Nephron progenitor cell (in vitro differentiated cells): ENCODE results near the gene CHGA.

Experiments used
- DNase-seq: peaks from one replicate; pipeline ENCODE4 v3.0.0; 2021
- H3K27ac Mint-ChIP-seq: 2 replicates; pipeline ENCODE4 v1.8.0; 2021; ENCODE audit warnings: mild to moderate bottlenecking, moderate library complexity, mixed read lengths
- H3K27me3 Mint-ChIP-seq: 2 replicates; pipeline ENCODE4 v1.8.0; 2021; ENCODE audit warnings: mild to moderate bottlenecking, low read depth, mixed read lengths; ENCODE audit not compliant: poor library complexity
- H3K36me3 Mint-ChIP-seq: 2 replicates; pipeline ENCODE4 v1.8.0; 2021; ENCODE audit warnings: low read depth, mixed read lengths
- H3K4me1 Mint-ChIP-seq: 2 replicates; pipeline ENCODE4 v1.8.0; 2021; ENCODE audit warnings: mixed read lengths
- H3K4me3 Mint-ChIP-seq: 2 replicates; pipeline ENCODE4 v1.8.0; 2021; ENCODE audit warnings: mild to moderate bottlenecking, moderate library complexity, mixed read lengths
- H3K9me3 Mint-ChIP-seq: 2 replicates; pipeline ENCODE4 v1.8.0; 2021; ENCODE audit warnings: mild to moderate bottlenecking, moderate library complexity, mixed read lengths
- TF ChIP-seq, protein P1 (sequence below): fragments of 200-600 bp; sonication (generic); IDR thresholded peaks from 2 replicates; pipeline ENCODE4 v1.5.0; 2021; ENCODE audit warnings: antibody characterized with exemption

Gene CHGA

GRCh38 chr14:92958373-92959188, 35.6 kb downstream of the CHGA start:
- Mint-ChIP-seq H3K9me3 (no peaks in the 10 kb centered on the region), H3K4me3 (no peak overlapping the region), H3K4me1 (peaks cover 44% of the 10 kb centered on the region), H3K27ac (no peak overlapping the region), H3K36me3 (peaks cover 3% of the 10 kb centered on the region), H3K27me3 (peaks cover 6% of the 10 kb centered on the region)
- no peak for DNase-seq
- TF ChIP-seq, protein P1, sequence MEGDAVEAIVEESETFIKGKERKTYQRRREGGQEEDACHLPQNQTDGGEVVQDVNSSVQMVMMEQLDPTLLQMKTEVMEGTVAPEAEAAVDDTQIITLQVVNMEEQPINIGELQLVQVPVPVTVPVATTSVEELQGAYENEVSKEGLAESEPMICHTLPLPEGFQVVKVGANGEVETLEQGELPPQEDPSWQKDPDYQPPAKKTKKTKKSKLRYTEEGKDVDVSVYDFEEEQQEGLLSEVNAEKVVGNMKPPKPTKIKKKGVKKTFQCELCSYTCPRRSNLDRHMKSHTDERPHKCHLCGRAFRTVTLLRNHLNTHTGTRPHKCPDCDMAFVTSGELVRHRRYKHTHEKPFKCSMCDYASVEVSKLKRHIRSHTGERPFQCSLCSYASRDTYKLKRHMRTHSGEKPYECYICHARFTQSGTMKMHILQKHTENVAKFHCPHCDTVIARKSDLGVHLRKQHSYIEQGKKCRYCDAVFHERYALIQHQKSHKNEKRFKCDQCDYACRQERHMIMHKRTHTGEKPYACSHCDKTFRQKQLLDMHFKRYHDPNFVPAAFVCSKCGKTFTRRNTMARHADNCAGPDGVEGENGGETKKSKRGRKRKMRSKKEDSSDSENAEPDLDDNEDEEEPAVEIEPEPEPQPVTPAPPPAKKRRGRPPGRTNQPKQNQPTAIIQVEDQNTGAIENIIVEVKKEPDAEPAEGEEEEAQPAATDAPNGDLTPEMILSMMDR: no peak

GRCh38 chr14:92959189-92959531, 36.2 kb downstream of the CHGA start:
- peaks cover 2% of the 10 kb centered on the region for H3K9me3 Mint-ChIP-seq
- H3K4me1 Mint-ChIP-seq: peaks cover 49% of the 10 kb centered on the region
- DNase-seq: no peak
- peaks cover 3% of the 10 kb centered on the region for H3K36me3 Mint-ChIP-seq
- TF ChIP-seq, protein P1: no peak
- H3K27ac Mint-ChIP-seq: no peak overlapping the region
- peaks cover 6% of the 10 kb centered on the region for H3K27me3 Mint-ChIP-seq
- no peak overlapping the region for H3K4me3 Mint-ChIP-seq

DNA sequence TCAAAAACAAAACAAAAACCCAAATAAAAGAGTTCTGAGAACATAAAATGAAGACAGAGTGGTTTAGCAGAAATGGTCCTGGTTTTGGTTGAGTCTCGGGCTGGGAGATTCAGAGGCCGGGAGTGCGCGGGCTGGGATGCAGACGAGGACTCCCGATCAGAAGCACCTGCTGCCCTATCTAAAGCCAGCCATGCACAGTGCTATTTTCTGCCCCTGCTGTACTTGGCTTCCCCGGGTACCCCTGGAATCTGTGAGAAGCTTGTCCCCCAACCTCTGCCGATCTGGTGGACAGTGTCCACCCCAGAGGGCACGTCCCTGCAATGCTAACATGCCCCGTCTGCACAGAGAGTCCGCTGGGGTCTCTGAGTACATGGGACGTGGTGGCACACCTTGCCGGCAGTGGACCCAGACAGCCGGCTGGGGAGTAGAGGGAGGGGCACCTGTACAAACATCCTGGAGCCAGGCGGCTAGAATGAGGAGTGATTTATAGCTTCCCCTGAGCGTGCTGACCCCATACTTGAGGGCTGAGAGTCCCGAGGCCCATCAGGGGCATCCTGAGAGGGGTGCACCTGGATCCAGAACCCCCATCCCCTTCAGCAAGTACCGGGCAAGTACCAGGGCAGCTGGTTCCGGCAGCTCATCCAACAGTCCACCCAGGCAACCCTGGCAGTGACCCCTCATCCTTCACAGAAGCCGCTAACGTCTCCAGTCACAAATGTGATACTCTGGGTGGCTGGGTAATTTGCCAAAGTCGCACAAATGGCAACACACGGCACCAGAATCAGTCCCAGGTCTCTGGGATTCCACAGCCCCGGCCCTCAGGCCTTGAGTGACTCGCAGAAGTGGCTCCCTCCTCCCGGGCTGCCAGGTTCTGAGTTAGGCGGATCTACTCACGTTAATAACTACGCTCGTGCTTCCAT, 37.1 kb downstream of the CHGA start:
- H3K4me3 Mint-ChIP-seq: peak overlapping the region; percentile 13

DNA sequence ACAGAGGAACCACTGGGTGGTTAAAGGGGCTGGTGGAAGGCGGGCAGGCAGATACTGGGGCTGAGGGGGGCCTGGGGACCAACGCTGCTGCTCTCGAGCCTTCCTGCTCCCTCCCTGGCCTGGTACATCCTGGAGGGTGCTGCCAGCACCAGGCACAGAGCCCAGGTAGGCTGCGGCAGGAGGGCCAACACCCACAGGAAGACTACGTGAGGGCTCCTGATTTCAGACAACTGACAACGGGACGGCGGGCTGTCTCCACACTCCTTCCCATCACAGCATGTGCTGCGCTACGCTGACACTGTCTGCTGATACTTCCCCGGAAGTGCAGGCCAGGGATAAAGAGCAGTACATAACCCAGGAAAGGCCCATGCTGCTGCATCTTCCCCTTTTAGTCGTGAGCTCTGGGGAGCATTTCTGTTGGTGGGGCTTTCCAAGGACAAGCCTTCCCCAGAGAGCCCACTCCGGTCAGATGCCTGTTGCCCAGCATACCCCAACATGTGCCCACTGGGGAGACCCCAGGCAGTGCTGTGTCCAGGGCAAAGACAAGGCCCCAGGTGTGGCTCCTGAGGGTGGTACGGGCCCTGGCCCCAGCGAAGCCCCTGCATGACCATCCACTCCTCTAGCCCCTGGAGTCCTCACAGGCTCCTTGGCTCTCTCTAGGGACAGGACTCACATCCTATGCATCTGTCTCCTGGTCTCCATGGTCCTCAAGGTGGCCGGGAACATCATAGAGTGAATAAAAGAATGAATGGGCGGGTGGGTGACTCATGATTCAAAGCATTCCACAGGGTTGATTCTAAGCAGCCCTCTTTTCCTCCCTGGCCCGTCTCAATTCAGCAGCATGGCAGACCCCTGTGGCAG, 38.0 kb downstream of the CHGA start:
- no peak for DNase-seq
- H3K9me3 Mint-ChIP-seq: peaks cover 13% of the 10 kb centered on the region
- TF ChIP-seq, protein P1: no peak
- no peak overlapping the region for H3K4me3 Mint-ChIP-seq
- no peak overlapping the region for H3K27ac Mint-ChIP-seq
- peaks cover 6% of the 10 kb centered on the region for H3K27me3 Mint-ChIP-seq
- H3K4me1 Mint-ChIP-seq: peaks cover 50% of the 10 kb centered on the region
- H3K36me3 Mint-ChIP-seq: peaks cover 8% of the 10 kb centered on the region

More for the DNA sequence above, 37.1 kb downstream of the CHGA start:
- DNase-seq: no peak
- peaks cover 5% of the 10 kb centered on the region for H3K36me3 Mint-ChIP-seq
- no peak overlapping the region for H3K27ac Mint-ChIP-seq
- TF ChIP-seq, protein P1: no peak
- peaks cover 6% of the 10 kb centered on the region for H3K27me3 Mint-ChIP-seq
- H3K9me3 Mint-ChIP-seq: peaks cover 9% of the 10 kb centered on the region
- H3K4me1 Mint-ChIP-seq: peaks cover 50% of the 10 kb centered on the region

DNA sequence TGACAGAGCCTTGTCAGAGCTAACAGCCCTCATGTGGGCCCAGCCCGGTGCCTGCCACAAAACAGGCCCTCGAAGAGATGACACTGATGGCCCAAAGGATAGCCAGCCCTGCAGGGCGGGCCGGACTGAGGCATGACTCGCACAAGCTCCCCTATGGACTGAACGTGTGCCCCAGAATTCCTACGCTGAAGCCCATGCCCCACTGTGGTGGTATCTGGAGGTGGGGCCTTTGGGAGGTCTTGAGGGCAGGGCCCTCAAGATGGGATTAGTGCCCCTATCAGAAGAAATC, 38.6 kb downstream of the CHGA start:
- Mint-ChIP-seq H3K9me3 (peaks cover 19% of the 10 kb centered on the region), H3K4me1 (peaks cover 50% of the 10 kb centered on the region), H3K4me3 (no peak overlapping the region), H3K36me3 (peaks cover 8% of the 10 kb centered on the region), H3K27ac (no peak overlapping the region), H3K27me3 (peaks cover 6% of the 10 kb centered on the region)
- TF ChIP-seq, protein P1: no peak
- DNase-seq: no peak
